B cell (primary cell): Measurements from ENCODE around the gene TMEM107.
"Not testable (repeated sequence)": the region's sequence is repeated elsewhere in the genome, so short reads cannot be mapped to it uniquely, and the experiment has no call there.

Experiments used
- CTCF ChIP-seq: fragments of 200-600 bp; IDR thresholded peaks from one replicate; pipeline ENCODE4 v1.8.0; 2022; ENCODE audit warnings: antibody characterized with exemption, mild to moderate bottlenecking
- EZH2 ChIP-seq: IDR thresholded peaks from 2 replicates; pipeline ENCODE4 v1.6.1; 2012; ENCODE audit warnings: borderline replicate concordance, low read depth, mild to moderate bottlenecking, moderate library complexity, low read length; ENCODE audit not compliant: insufficient read depth, poor library complexity, severe bottlenecking

GRCh38 chr17:8214000-8214399 lies 37.8 kb upstream of the TMEM107 start:
- not testable (repeated sequence) for TF ChIP-seq CTCF, EZH2
